Tibial nerve (tissue), 4 donors: ENCODE measurements around the gene PHLDA2. TPM values are rescaled to one million over a fixed set of nuclear protein-coding genes. Genes with fewer than 3 reads are reported as not detected.

Source experiments
- DNase-seq, 2 donors: peaks; one replicate each; pipeline ENCODE4 v3.0.0-alpha.2; 2019; ENCODE audit warnings: low spot score in 2 of 2
- H3K27ac ChIP-seq, 4 donors: fragments of 200-600 bp; sonication (generic) in 3 of 4; one replicate each; pipeline ENCODE4 v1.5.1; 2017 to 2019; ENCODE audit warnings: mild to moderate bottlenecking in 1 of 4
- H3K27me3 ChIP-seq, 2 donors: fragments of 200-600 bp; sonication (generic) in 1 of 2; one replicate each; pipeline versions ENCODE4 v1.5.1 to v1.6.0; 2017 to 2019
- H3K36me3 ChIP-seq, 3 donors: fragments of 200-600 bp; sonication (generic); one replicate each; pipeline ENCODE4 v1.5.1; 2018 to 2019
- H3K4me1 ChIP-seq, 4 donors: fragments of 200-600 bp; sonication (generic) in 3 of 4; one replicate each; pipeline ENCODE4 v1.5.1; 2017 to 2019
- H3K4me3 ChIP-seq, 4 donors: fragments of 200-600 bp; sonication (generic) in 3 of 4; one replicate each; pipeline ENCODE4 v1.5.1; 2017 to 2019; ENCODE audit warnings: mild to moderate bottlenecking in 1 of 4, moderate library complexity in 1 of 4
- H3K9me3 ChIP-seq, 4 donors: fragments of 200-600 bp; sonication (generic) in 3 of 4; one replicate each; pipeline ENCODE4 v1.5.1; 2017 to 2019
- EP300 ChIP-seq, 2 donors: sonication (generic); formaldehyde crosslinking; IDR thresholded peaks; one replicate each; pipeline ENCODE4 v1.6.1; 2017; ENCODE audit warnings: antibody characterized with exemption in 2 of 2, mild to moderate bottlenecking in 1 of 2
- POLR2A ChIP-seq, 2 donors: fragments of 450-650 bp; IDR thresholded peaks; one replicate each; pipeline ENCODE4 v1.6.1; 2017; ENCODE audit warnings: antibody characterized with exemption in 2 of 2, mild to moderate bottlenecking in 2 of 2, moderate library complexity in 2 of 2
- WGBS, 2 donors: methylation state at CpG; one replicate each; pipeline ENCODE4 v1.1.5; 2018; 5-methylcytosine and 5-hydroxymethylcytosine counted together
- total RNA-seq, 4 donors: library from RNA; depleted of rRNA; stranded (reverse); fragments of >200 nt; gene quantifications; one replicate each; pipeline ENCODE4 v1.1.0, GENCODE V29; 2016
- TF ChIP-seq, protein P1 (sequence below), 5 experiments: fragments of 200-600 bp in 3 of 5; fragments of 450-650 bp in 2 of 5; sonication (generic) in 3 of 5; IDR thresholded peaks; one replicate each; pipeline ENCODE4 v1.5.1; 2016 to 2019; ENCODE audit warnings: antibody characterized with exemption in 5 of 5, mild to moderate bottlenecking in 3 of 5, moderate library complexity in 2 of 5

Gene PHLDA2
- total RNA-seq, 4 donors from 2014 or later = 3.3 to 6.1 (median 5.1) TPM

DNA sequence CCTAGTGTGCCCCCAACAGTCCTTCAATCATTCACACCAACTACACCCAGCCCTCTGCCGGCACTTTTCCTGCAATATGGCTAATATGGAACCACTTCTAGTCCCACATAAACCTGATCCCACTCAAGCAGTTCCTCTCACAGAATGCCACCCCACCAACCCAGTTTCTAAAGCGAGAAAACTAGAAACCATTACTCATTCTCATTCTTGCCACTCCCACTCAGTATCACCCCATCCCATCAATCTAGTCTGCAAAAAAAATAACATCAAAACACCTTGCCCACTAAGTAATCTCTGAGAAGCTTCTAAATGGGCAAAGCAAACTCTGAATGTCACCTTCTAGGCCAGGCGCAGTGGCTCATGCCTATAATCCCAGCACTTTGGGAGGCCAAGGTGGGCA is 45.1 kb upstream of the PHLDA2 start:
- H3K4me3 ChIP-seq = no peak overlapping the region
- no peak for DNase-seq
- peaks cover 0 to 98% (median 20%) of the 10 kb centered on the region in 3 donors for H3K36me3 ChIP-seq
- H3K27ac ChIP-seq = no peak overlapping the region
- no peaks in the 10 kb centered on the region for H3K9me3 ChIP-seq
- H3K27me3 ChIP-seq = no peaks in the 10 kb centered on the region
- 90 to 100% methylated on average over 3 of the region's 3 CpGs for WGBS, 2 donors
- H3K4me1 ChIP-seq = peaks cover 0 to 3% (median 0%) of the 10 kb centered on the region in 4 donors
- TF ChIP-seq POLR2A (IDR thresholded peaks at IDR 0.05) = no peak
- TF ChIP-seq, protein P1, sequence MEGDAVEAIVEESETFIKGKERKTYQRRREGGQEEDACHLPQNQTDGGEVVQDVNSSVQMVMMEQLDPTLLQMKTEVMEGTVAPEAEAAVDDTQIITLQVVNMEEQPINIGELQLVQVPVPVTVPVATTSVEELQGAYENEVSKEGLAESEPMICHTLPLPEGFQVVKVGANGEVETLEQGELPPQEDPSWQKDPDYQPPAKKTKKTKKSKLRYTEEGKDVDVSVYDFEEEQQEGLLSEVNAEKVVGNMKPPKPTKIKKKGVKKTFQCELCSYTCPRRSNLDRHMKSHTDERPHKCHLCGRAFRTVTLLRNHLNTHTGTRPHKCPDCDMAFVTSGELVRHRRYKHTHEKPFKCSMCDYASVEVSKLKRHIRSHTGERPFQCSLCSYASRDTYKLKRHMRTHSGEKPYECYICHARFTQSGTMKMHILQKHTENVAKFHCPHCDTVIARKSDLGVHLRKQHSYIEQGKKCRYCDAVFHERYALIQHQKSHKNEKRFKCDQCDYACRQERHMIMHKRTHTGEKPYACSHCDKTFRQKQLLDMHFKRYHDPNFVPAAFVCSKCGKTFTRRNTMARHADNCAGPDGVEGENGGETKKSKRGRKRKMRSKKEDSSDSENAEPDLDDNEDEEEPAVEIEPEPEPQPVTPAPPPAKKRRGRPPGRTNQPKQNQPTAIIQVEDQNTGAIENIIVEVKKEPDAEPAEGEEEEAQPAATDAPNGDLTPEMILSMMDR (IDR thresholded peaks at IDR 0.05) = no peak
- TF ChIP-seq EP300 (IDR thresholded peaks at IDR 0.05) = no peak

DNA sequence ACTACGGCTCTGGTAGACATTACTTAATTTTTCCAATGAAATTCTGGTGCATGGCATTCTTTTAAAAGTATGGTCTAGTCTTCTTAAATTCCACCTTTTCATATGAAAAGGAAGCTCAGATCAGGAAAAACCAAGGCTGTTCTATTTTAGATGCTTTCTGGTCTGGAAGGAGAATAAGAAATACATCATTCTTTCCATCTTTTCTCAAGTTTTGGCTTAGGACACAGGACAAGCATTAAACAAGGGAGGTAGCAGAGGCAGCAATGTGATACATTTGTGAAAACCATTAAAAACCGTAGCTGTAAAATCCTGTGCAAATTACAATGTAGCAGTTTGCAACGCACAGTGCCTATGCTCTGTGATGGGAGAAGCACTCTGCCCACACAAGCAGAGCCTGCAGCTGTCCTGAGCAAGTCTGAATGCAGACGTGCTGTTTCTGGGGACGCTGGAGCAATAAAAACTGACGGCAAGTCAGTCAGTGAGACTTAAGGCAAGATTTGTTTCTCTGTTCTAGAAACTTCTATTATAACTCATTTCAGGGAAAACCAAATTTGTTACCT is 39.2 kb upstream of the PHLDA2 start:
- 71 to 83% methylated on average over 6 of the region's 6 CpGs for WGBS, 2 donors
- no peaks in the 10 kb centered on the region for H3K9me3 ChIP-seq
- TF ChIP-seq POLR2A (IDR thresholded peaks at IDR 0.05) (no peak), EP300 (IDR thresholded peaks at IDR 0.05) (no peak)
- TF ChIP-seq, protein P1 (IDR thresholded peaks at IDR 0.05) = no peak
- no peak overlapping the region for H3K27ac ChIP-seq
- no peaks in the 10 kb centered on the region for H3K4me1 ChIP-seq
- H3K27me3 ChIP-seq = no peaks in the 10 kb centered on the region
- no peak overlapping the region for H3K4me3 ChIP-seq
- no peak for DNase-seq
- H3K36me3 ChIP-seq = peaks cover 0 to 98% (median 18%) of the 10 kb centered on the region in 3 donors

DNA sequence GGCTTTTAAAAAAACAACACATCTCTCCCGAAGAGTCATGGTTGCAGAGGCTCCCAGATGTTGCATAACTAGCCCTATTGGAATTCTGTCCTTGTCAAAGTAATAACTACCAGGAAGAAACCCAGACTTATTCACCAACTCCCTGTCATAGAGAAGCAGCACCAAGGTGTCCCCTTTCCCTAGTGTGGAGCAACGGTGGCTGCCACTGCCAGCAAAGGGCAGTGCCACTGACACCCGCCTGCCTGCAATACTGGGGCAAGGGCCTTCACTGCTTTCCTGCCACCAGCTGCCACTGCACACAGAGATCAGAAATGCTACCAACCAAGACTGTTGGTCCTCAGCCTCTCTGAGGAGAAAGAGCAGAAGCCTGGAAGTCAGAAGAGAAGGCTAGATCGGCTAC is 35.6 kb upstream of the PHLDA2 start:
- Histone ChIP-seq H3K36me3 (peaks cover 0 to 99% (median 12%) of the 10 kb centered on the region in 3 donors), H3K4me1 (no peaks in the 10 kb centered on the region), H3K27me3 (no peaks in the 10 kb centered on the region), H3K4me3 (no peak overlapping the region), H3K9me3 (no peaks in the 10 kb centered on the region), H3K27ac (no peak overlapping the region)
- TF ChIP-seq, protein P1 (IDR thresholded peaks at IDR 0.05) = no peak
- TF ChIP-seq EP300 (IDR thresholded peaks at IDR 0.05) (no peak), POLR2A (IDR thresholded peaks at IDR 0.05) (no peak)
- DNase-seq = no peak
- whole genome bisulfite sequencing, 2 donors = 88 to 92% methylated on average over 4 of the region's 4 CpGs

DNA sequence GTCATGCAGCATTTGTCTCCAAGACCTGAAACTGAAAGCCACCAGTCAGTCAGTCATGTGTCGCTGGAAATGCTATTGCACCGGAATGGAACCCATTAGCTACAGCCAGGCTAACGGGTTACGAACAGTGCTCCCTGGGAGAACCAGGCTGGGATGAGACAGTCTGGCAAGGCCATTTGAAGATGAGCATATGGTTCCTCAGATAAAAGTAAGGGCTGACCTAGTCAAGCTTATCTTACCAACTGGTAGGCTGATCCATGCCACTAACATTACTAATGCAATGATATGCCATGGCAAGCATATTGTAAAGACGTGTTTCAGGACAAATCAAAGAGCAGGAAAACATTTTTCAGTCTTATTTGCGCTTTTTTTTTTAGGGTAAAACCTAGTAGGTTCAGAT is 34.5 kb upstream of the PHLDA2 start:
- H3K4me3 ChIP-seq = no peak overlapping the region
- DNase-seq = no peak
- TF ChIP-seq POLR2A (IDR thresholded peaks at IDR 0.05) (no peak), EP300 (IDR thresholded peaks at IDR 0.05) (no peak)
- TF ChIP-seq, protein P1 (IDR thresholded peaks at IDR 0.05) = no peak
- H3K36me3 ChIP-seq = peaks cover 1 to 99% (median 20%) of the 10 kb centered on the region in 3 donors
- 91 to 98% methylated on average over 6 of the region's 6 CpGs for WGBS, 2 donors
- no peak overlapping the region for H3K27ac ChIP-seq
- H3K27me3 ChIP-seq = no peaks in the 10 kb centered on the region
- H3K4me1 ChIP-seq = no peaks in the 10 kb centered on the region
- H3K9me3 ChIP-seq = no peaks in the 10 kb centered on the region

DNA sequence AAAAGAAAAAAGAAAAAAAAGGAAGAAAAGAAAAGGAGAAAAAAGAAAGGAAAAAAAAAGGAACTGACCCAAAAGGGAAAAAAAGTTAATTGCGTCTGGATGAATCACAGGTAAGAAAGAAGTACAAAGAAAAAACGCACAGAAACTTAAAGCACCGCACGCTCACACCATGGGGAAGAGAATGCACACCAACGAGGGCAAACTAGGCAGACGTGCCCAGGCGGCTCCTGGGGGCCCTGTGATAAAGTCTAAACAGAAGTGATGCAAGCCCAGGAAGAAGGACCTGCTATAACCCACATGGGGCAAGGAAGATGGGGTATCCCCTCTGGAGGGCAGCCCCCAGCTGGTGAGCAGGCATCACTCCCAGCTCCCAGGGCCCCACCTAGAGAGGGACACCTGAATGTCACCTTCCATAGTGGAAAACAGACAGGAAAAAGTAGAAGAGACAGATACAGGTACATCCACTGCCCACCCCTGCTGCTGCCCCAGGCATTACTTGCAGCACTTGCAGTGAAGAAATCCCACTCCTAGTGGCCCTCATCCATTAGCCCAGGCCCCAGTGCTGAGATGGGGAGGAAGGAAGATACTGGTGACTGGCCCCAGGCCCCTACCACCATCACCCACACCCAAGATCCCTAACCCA is 34.0 kb upstream of the PHLDA2 start:
- Histone ChIP-seq H3K36me3 (peaks cover 2 to 99% (median 24%) of the 10 kb centered on the region in 3 donors), H3K4me1 (no peaks in the 10 kb centered on the region), H3K9me3 (no peaks in the 10 kb centered on the region), H3K27me3 (no peaks in the 10 kb centered on the region), H3K27ac (no peak overlapping the region), H3K4me3 (no peak overlapping the region)
- no peak for DNase-seq
- 87 to 88% methylated on average over 7 of the region's 7 CpGs for WGBS, 2 donors
- TF ChIP-seq EP300 (IDR thresholded peaks at IDR 0.05) (no peak), POLR2A (IDR thresholded peaks at IDR 0.05) (no peak)
- TF ChIP-seq, protein P1 (IDR thresholded peaks at IDR 0.05) = no peak
